IMR-90 (cell line): ENCODE measurements around the gene HOXA2. TPM values are rescaled to one million over a fixed set of nuclear protein-coding genes. Genes with fewer than 3 reads are reported as not detected.

ENCODE experiments used
- ATAC-seq: fragments of 200-7000 bp; cut with Tn5 transposase; 2 replicates; pipeline ENCODE4 v1.9.1; 2020; ENCODE audit warnings: low read depth, mild to moderate bottlenecking, moderate library complexity
- BruUV-seq: library from RNA; stranded (reverse); fragments of 400-500 nt; replicated peaks from 2 replicates; lab custom pipeline; 2021; lab: Mats Ljungman, UMichigan
- CTCF ChIA-PET: fragments of 300-600 bp; formaldehyde crosslinking; extraction: SDS; loops from one replicate; lab custom pipeline; 2021; ENCODE audit warnings: antibody characterized with exemption; lab: Yijun Ruan, JAX
- POLR2A ChIA-PET: fragments of 300-600 bp; sonication (Branson Sonifier 250); formaldehyde crosslinking; loops from one replicate; lab custom pipeline; 2022; ENCODE audit warnings: antibody characterized with exemption; ENCODE audit not compliant: unreplicated experiment; lab: Charles Lee
- DNase-seq: peaks from one replicate; pipeline ENCODE4 v3.0.0; 2013
- H2AFZ ChIP-seq: replicated peaks from 2 replicates; pipeline ENCODE3; 2013; ENCODE audit warnings: low read length, mild to moderate bottlenecking; ENCODE audit not compliant: poor library complexity
- H2AK5ac ChIP-seq: 2 replicates; pipeline ENCODE4 v1.6.1; 2013; ENCODE audit warnings: low read depth, low read length, inconsistent platforms
- H2AK9ac ChIP-seq: replicated peaks from 2 replicates; pipeline ENCODE3; 2013; ENCODE audit warnings: mild to moderate bottlenecking, low read depth, low read length, moderate library complexity; ENCODE audit not compliant: poor library complexity
- H2BK120ac ChIP-seq: 2 replicates; pipeline ENCODE4 v1.6.1; 2013; ENCODE audit warnings: low read depth, low read length, inconsistent platforms
- H2BK15ac ChIP-seq: 3 replicates; pipeline ENCODE4 v1.6.1; 2013; ENCODE audit warnings: low read depth, low read length, inconsistent platforms
- H2BK20ac ChIP-seq: 2 replicates; pipeline ENCODE4 v1.6.1; 2013; ENCODE audit warnings: low read depth, mild to moderate bottlenecking, inconsistent platforms, low read length, moderate library complexity
- H2BK5ac ChIP-seq: 2 replicates; pipeline ENCODE4 v1.6.1; 2013; ENCODE audit warnings: mild to moderate bottlenecking, low read depth, low read length, inconsistent platforms; ENCODE audit not compliant: poor library complexity, severe bottlenecking
- H3K14ac ChIP-seq: replicated peaks from 2 replicates; pipeline ENCODE4 v1.6.1; 2013; ENCODE audit warnings: low read depth, low read length, inconsistent platforms
- H3K18ac ChIP-seq: 2 replicates; pipeline ENCODE4 v1.6.1; 2013; ENCODE audit warnings: low read depth, low read length, control low read depth
- H3K23ac ChIP-seq: 2 replicates; pipeline ENCODE4 v1.6.1; 2013; ENCODE audit warnings: low read depth, low read length, inconsistent platforms
- H3K27ac ChIP-seq: 2 replicates; pipeline ENCODE4 v1.5.1; 2013; ENCODE audit warnings: mild to moderate bottlenecking, control low read depth, low read length; ENCODE audit not compliant: insufficient read depth
- H3K27me3 ChIP-seq: 2 replicates; pipeline ENCODE4 v1.6.1; 2013; ENCODE audit warnings: low read length; ENCODE audit not compliant: control insufficient read depth, insufficient read depth
- H3K36me3 ChIP-seq: 2 replicates; pipeline ENCODE4 v1.6.1; 2013; ENCODE audit warnings: low read length, mixed read lengths; ENCODE audit not compliant: control insufficient read depth, insufficient read depth
- H3K4ac ChIP-seq: 2 replicates; pipeline ENCODE4 v1.6.1; 2013; ENCODE audit warnings: low read depth, low read length, inconsistent platforms
- H3K4me1 ChIP-seq: 2 replicates; pipeline ENCODE4 v1.6.1; 2013; ENCODE audit warnings: low read length, mixed read lengths; ENCODE audit not compliant: control insufficient read depth, insufficient read depth
- H3K4me2 ChIP-seq: 2 replicates; pipeline ENCODE4 v1.6.1; 2013; ENCODE audit warnings: low read depth, mild to moderate bottlenecking, control low read depth, low read length, moderate library complexity
- H3K4me3 ChIP-seq: 2 replicates; pipeline ENCODE4 v1.5.1; 2013; ENCODE audit warnings: low read depth, mild to moderate bottlenecking, control low read depth, low read length, moderate library complexity; ENCODE audit not compliant: insufficient read depth
- H3K56ac ChIP-seq: 2 replicates; pipeline ENCODE4 v1.6.1; 2013; ENCODE audit warnings: low read length, inconsistent platforms; ENCODE audit not compliant: insufficient read depth; ENCODE audit errors: extremely low read depth
- H3K79me1 ChIP-seq, 2 experiments: 2 replicates each; pipeline ENCODE4 v1.6.1; 2013; ENCODE audit warnings: low read length in 2 of 2, inconsistent platforms in 1 of 2, low read depth in 1 of 2
- H3K9ac ChIP-seq: 2 replicates; pipeline ENCODE4 v1.6.1; 2013; ENCODE audit warnings: low read depth, low read length, control low read depth
- H3K9me1 ChIP-seq: 2 replicates; pipeline ENCODE4 v1.6.1; 2013; ENCODE audit warnings: low read length, inconsistent platforms; ENCODE audit not compliant: insufficient read depth
- H3K9me3 ChIP-seq: 2 replicates; pipeline ENCODE4 v1.6.1; 2013; ENCODE audit warnings: low read length; ENCODE audit not compliant: control insufficient read depth, insufficient read depth
- H4K20me1 ChIP-seq: 2 replicates; pipeline ENCODE4 v1.6.1; 2013; ENCODE audit warnings: low read length, inconsistent platforms; ENCODE audit not compliant: insufficient read depth
- H4K5ac ChIP-seq: 2 replicates; pipeline ENCODE4 v1.6.1; 2013; ENCODE audit warnings: mild to moderate bottlenecking, low read depth, low read length, control low read depth
- H4K8ac ChIP-seq, 2 experiments: 2 replicates each; pipeline ENCODE4 v1.6.1; 2013; ENCODE audit warnings: low read depth in 2 of 2, low read length in 2 of 2, control low read depth in 1 of 2, inconsistent platforms in 1 of 2
- H4K91ac ChIP-seq: 2 replicates; pipeline ENCODE4 v1.6.1; 2013; ENCODE audit warnings: low read depth, low read length, inconsistent platforms; ENCODE audit not compliant: insufficient read depth
- RAD21 ChIP-seq: IDR thresholded peaks from 2 replicates; pipeline ENCODE4 v1.6.1; 2012; ENCODE audit warnings: low read length, improper control_type of control experiment
- USF2 ChIP-seq: fragments of 150-350 bp; IDR thresholded peaks from 2 replicates; pipeline ENCODE4 v1.6.1; 2017; ENCODE audit warnings: mild to moderate bottlenecking, antibody characterized with exemption, low read length, low read depth
- WGBS, 2 experiments: methylation state at CpG; one replicate each; pipeline versions ENCODE4 v1.1.5 to v1.1.7; 2013; ENCODE audit warnings: missing lambda C conversion rate in 2 of 2; ENCODE audit not compliant: insufficient read length in 1 of 2; ENCODE audit errors: extremely low coverage in 2 of 2; 5-methylcytosine and 5-hydroxymethylcytosine counted together
- dilution Hi-C: fragments of 300-500 bp; cut with HindIII; formaldehyde crosslinking; loops from one replicate; pipeline ENCODE4 v1.14.3; 2018; ENCODE audit warnings: low sequenced_read_pairs; ENCODE audit not compliant: unreplicated experiment
- in situ Hi-C: fragments of 300-500 bp; cut with MboI; formaldehyde crosslinking; loops from 3 replicates; pipeline ENCODE4 v1.14.3; 2019; ENCODE audit warnings: low sequenced_read_pairs, inconsistent platforms, mixed read lengths
- intact Hi-C: fragments of 100-400 bp; cut with micrococcal nuclease; formaldehyde crosslinking; loops from 2 replicates; pipeline ENCODE4 v1.10.0; 2022
- polyA plus RNA-seq, 3 experiments: library from polyadenylated mRNA; depleted of rRNA; stranded (reverse); fragments of >200 nt; gene quantifications; 2 replicates each; pipeline ENCODE4 v1.2.3, GENCODE V29; 2012; ENCODE audit warnings: low replicate concordance in 1 of 3
- total RNA-seq: library from RNA; depleted of rRNA; stranded (reverse); fragments of >200 nt; gene quantifications from 2 replicates; pipeline ENCODE4 v1.2.3, GENCODE V29; 2012

HOXA2 gene
- total and polyA plus RNA-seq, 2 of the 4 experiments (the other 2 are of a cell fraction): 1.6 to 3.9 TPM

- TF ChIP-seq RAD21 (no peak), USF2 (peak; percentile 85)
- peak within 1 kb of the TSS; percentile 33; the same call in 1 of the 2 replicates for H2BK20ac ChIP-seq
- peak within 1 kb of the TSS; percentile 64 for H2BK5ac ChIP-seq
- 19% methylated on average over 12 of the region's 63 CpGs; no CpG with 5 or more reads in 1 of the 2 experiments for WGBS, 2 experiments
- peak within 1 kb of the TSS; percentile 84 for H4K91ac ChIP-seq
- peak within 1 kb of the TSS; percentile 84 for H3K4me2 ChIP-seq
- H2AK9ac ChIP-seq: peak within 1 kb of the TSS; percentile 10
- peak within 1 kb of the TSS; percentile 38 for H3K4me3 ChIP-seq
- peak within 1 kb of the TSS; percentile 55 for H3K18ac ChIP-seq
- H3K9me3 ChIP-seq: no peaks in the 10 kb centered on the region
- H3K27ac ChIP-seq: peak within 1 kb of the TSS; percentile 96
- H3K23ac ChIP-seq: peak within 1 kb of the TSS; percentile 96
- dilution Hi-C loops: no loop called here
- H4K5ac ChIP-seq: peak within 1 kb of the TSS; percentile 78
- peak within 1 kb of the TSS; percentile 79 for H2AK5ac ChIP-seq
- peak within 1 kb of the TSS; percentile 86 for H3K14ac ChIP-seq
- H3K9ac ChIP-seq: peak within 1 kb of the TSS; percentile 75
- no peaks in the 10 kb centered on the region; the same call in 1 of the 2 replicates for H3K36me3 ChIP-seq
- H3K79me1 ChIP-seq: peaks cover 9 to 27% of the 10 kb centered on the region in 2 experiments; a peak in 3 of 4 replicates
- no peaks in the 10 kb centered on the region for H3K9me1 ChIP-seq
- ATAC-seq: no peak
- no peaks in the 10 kb centered on the region for H3K27me3 ChIP-seq
- H2AFZ ChIP-seq: peak within 1 kb of the TSS; percentile 90
- H2BK120ac ChIP-seq: peak within 1 kb of the TSS; percentile 56
- H2BK15ac ChIP-seq: peak within 1 kb of the TSS; percentile 53; the same call in 2 of the 3 replicates
- peak within 1 kb of the TSS; percentile 84 for H3K4ac ChIP-seq
- CTCF ChIA-PET: no interaction called here
- in situ Hi-C loops: loop anchor here (10.0 kb wide), 1 partner anchor 953 kb away; no protein-coding TSS in a partner anchor
- intact Hi-C loops: loop anchor here (5.0 kb wide), 1 partner anchor 1055 kb away; no protein-coding TSS in a partner anchor
- POLR2A ChIA-PET: no interaction called here
- BruUV-seq: no TSS peak
- H3K4me1 ChIP-seq: peaks cover 13% of the 10 kb centered on the region
- no peaks in the 10 kb centered on the region for H4K20me1 ChIP-seq
- peak within 1 kb of the TSS; percentile 82 to 84 for H4K8ac ChIP-seq
- peak; percentile 67 for DNase-seq
- H3K56ac ChIP-seq: 0 out of 2 replicates have a peak within 1 kb of the TSS, but pooled peaks have one; percentile 13
These were observed 44.9 kb upstream of the HOXA2 start, which contains the start of gene HOXA6 for GRCh38 chr7:27147199-27148030. Gene HOXA6, minus strand, starts transcription at chr7:27147774. Its CDS starts 25 bp downstream, at chr7:27147749.
